ENCODE measurements around the gene PTPN18.

DNA sequence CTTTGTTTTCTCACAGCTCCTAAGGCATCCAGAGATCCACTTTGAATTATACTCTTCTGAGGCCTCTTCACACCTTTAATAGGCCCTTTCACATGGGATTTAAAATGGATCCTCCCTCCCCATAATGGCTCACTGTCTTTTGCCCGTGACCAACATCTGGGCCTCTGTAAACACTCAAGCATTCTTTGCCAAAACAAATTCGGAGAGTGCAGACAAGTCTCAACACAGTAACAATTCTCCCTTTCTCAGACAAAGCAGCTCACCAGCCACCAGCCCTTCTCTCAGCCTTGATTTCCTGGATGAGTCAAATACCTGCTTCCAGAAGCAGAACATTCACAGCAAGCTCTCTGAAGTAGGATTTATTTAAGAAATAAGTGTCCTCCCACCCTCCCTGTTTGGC lies 27.1 kb upstream of the PTPN18 start:
- no peak for TF ChIP-seq CTCF (conservative IDR thresholded peaks at IDR 0.05; ENCODE audit: low read depth, low read length)
- TF ChIP-seq MXI1 (IDR thresholded peaks at IDR 0.05; ENCODE audit: borderline replicate concordance, low read depth, low read length) = no peak
- no peak for TF ChIP-seq ELK1 (IDR thresholded peaks at IDR 0.05; ENCODE audit: borderline replicate concordance, low read depth, low read length)
- no peak for TF ChIP-seq POLR2A (IDR thresholded peaks at IDR 0.05; ENCODE audit: low read depth, low read length)
- TF ChIP-seq RCOR1 (IDR thresholded peaks at IDR 0.05; ENCODE audit: insufficient replicate concordance, low read length) = no peak
- no peak for TF ChIP-seq SMC3 (IDR thresholded peaks at IDR 0.05; ENCODE audit: low read depth, low read length)
- no peak for TF ChIP-seq RFX5 (IDR thresholded peaks at IDR 0.05; ENCODE audit: low read depth, low read length)
- no peak for TF ChIP-seq NFE2L2 (IDR thresholded peaks at IDR 0.05; ENCODE audit: low read depth, low read length)

All from IMR-90 (cell line).